Panc1 (cell line): Measurements from ENCODE around the gene CHRNG. TPM values are rescaled to one million over a fixed set of nuclear protein-coding genes. Genes with fewer than 3 reads are reported as not detected.

Source experiments
- ATAC-seq: fragments of 200-7000 bp; cut with Tn5 transposase; 2 replicates; pipeline ENCODE4 v1.9.1; 2020; ENCODE audit warnings: mild to moderate bottlenecking, moderate library complexity
- BruUV-seq: library from RNA; stranded (reverse); fragments of 400-500 nt; replicated peaks from 2 replicates; lab custom pipeline; 2021; lab: Mats Ljungman, UMichigan
- CTCF ChIA-PET: fragments of 300-600 bp; sonication (Branson Sonifier 250); formaldehyde crosslinking; loops from one replicate; lab custom pipeline; 2022; ENCODE audit warnings: antibody characterized with exemption; lab: Charles Lee
- POLR2A ChIA-PET: fragments of 300-600 bp; sonication (Branson Sonifier 250); formaldehyde crosslinking; loops from one replicate; lab custom pipeline; 2022; ENCODE audit warnings: antibody characterized with exemption; lab: Charles Lee
- DNase-seq: peaks from one replicate; pipeline ENCODE4 v3.0.0-alpha.2; 2010; ENCODE audit warnings: low read depth, low spot score
- H3K27ac ChIP-seq: 2 replicates; pipeline ENCODE4 v1.5.1; 2011; ENCODE audit warnings: mild to moderate bottlenecking, low read length, inconsistent platforms
- H3K27me3 ChIP-seq: fragments of 200-500 bp; sonication (Bioruptor generic); 2 replicates; pipeline ENCODE4 v1.6.0; 2014; ENCODE audit warnings: low read length, inconsistent platforms; ENCODE audit not compliant: control insufficient read depth, insufficient read depth
- H3K36me3 ChIP-seq: fragments of 200-500 bp; sonication (Bioruptor generic); 2 replicates; pipeline ENCODE4 v1.5.1; 2014; ENCODE audit warnings: inconsistent platforms, mild to moderate bottlenecking, low read length, moderate library complexity; ENCODE audit not compliant: control insufficient read depth, insufficient read depth
- H3K4me1 ChIP-seq: 2 replicates; pipeline ENCODE4 v1.5.1; 2011; ENCODE audit warnings: inconsistent platforms, mild to moderate bottlenecking, low read length, moderate library complexity; ENCODE audit not compliant: control insufficient read depth, insufficient read depth
- H3K4me3 ChIP-seq, 2 experiments: 2 replicates each; pipeline ENCODE4 v1.5.1; 2011 to 2012; ENCODE audit warnings: low read depth in 2 of 2, low read length in 2 of 2, mild to moderate bottlenecking in 2 of 2, inconsistent platforms in 1 of 2, moderate library complexity in 1 of 2
- H3K9me3 ChIP-seq: fragments of 200-500 bp; sonication (Bioruptor generic); 2 replicates; pipeline ENCODE4 v1.5.1; 2014; ENCODE audit warnings: low read depth, mild to moderate bottlenecking, inconsistent platforms, low read length, moderate library complexity; ENCODE audit not compliant: control insufficient read depth, insufficient read depth
- POLR2AphosphoS5 ChIP-seq: IDR thresholded peaks from 2 replicates; pipeline ENCODE4 v1.6.1; 2012; ENCODE audit warnings: mild to moderate bottlenecking, low read depth, low read length, moderate library complexity
- SIN3A ChIP-seq: IDR thresholded peaks from 2 replicates; pipeline ENCODE4 v1.6.1; 2012; ENCODE audit warnings: low read depth, mild to moderate bottlenecking, low read length, moderate library complexity, borderline replicate concordance; ENCODE audit not compliant: insufficient read depth
- TCF7L2 ChIP-seq: IDR thresholded peaks from 2 replicates; pipeline ENCODE4 v1.6.1; 2011; ENCODE audit warnings: mild to moderate bottlenecking, low read depth, low read length, inconsistent platforms
- in situ Hi-C: cut with HindIII; loops from 2 replicates; pipeline ENCODE4 v1.10.0; 2016; ENCODE audit warnings: low sequenced_read_pairs, low pct_unique_long_range_greater_than_20kb
- intact Hi-C: fragments of 100-400 bp; cut with micrococcal nuclease; formaldehyde crosslinking; loops from one replicate; pipeline ENCODE4 v1.10.0; 2022; ENCODE audit not compliant: unreplicated experiment
- total RNA-seq: library from RNA; stranded (reverse); gene quantifications from one replicate; pipeline ENCODE4 v1.2.1, GENCODE V29; 2021; ENCODE audit not compliant: unreplicated experiment
- TF ChIP-seq, protein P1 (sequence below): fragments of 450-650 bp; IDR thresholded peaks from 2 replicates; pipeline ENCODE4 v1.5.1; 2017; ENCODE audit warnings: mild to moderate bottlenecking
- TF ChIP-seq, protein P2 (sequence below), 2 experiments: IDR thresholded peaks; 2 replicates each; pipeline ENCODE4 v1.6.1; 2011 to 2012; ENCODE audit warnings: low read depth in 2 of 2, control low read depth in 1 of 2, low read length in 1 of 2, mild to moderate bottlenecking in 1 of 2, moderate library complexity in 1 of 2; ENCODE audit not compliant: insufficient read depth in 1 of 2

CHRNG gene
- total RNA-seq, 1 experiment from 2014 or later, result not detected

DNA sequence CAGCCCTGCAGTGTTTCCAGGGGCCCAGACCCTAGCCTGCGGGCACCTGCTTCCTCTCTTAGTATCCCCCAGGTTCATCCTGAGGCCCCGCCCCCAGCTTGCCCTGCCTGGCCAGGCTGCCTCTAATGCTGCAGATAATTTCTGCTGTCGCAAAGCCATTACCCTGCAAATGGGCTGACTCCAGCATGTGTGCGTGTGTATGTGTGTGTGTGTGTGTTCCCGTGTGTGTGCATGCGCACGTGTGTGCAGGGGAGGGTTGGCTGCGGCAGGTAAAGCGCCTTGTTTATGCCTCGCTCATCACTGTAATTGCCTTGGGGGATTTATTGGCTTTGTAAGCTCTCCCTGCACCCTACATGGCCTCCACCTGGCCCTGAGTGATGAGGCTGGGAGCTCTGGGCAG is 26.9 kb upstream of the CHRNG start:
- TF ChIP-seq, protein P1, sequence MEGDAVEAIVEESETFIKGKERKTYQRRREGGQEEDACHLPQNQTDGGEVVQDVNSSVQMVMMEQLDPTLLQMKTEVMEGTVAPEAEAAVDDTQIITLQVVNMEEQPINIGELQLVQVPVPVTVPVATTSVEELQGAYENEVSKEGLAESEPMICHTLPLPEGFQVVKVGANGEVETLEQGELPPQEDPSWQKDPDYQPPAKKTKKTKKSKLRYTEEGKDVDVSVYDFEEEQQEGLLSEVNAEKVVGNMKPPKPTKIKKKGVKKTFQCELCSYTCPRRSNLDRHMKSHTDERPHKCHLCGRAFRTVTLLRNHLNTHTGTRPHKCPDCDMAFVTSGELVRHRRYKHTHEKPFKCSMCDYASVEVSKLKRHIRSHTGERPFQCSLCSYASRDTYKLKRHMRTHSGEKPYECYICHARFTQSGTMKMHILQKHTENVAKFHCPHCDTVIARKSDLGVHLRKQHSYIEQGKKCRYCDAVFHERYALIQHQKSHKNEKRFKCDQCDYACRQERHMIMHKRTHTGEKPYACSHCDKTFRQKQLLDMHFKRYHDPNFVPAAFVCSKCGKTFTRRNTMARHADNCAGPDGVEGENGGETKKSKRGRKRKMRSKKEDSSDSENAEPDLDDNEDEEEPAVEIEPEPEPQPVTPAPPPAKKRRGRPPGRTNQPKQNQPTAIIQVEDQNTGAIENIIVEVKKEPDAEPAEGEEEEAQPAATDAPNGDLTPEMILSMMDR, result no peak
- TF ChIP-seq, protein P2, sequence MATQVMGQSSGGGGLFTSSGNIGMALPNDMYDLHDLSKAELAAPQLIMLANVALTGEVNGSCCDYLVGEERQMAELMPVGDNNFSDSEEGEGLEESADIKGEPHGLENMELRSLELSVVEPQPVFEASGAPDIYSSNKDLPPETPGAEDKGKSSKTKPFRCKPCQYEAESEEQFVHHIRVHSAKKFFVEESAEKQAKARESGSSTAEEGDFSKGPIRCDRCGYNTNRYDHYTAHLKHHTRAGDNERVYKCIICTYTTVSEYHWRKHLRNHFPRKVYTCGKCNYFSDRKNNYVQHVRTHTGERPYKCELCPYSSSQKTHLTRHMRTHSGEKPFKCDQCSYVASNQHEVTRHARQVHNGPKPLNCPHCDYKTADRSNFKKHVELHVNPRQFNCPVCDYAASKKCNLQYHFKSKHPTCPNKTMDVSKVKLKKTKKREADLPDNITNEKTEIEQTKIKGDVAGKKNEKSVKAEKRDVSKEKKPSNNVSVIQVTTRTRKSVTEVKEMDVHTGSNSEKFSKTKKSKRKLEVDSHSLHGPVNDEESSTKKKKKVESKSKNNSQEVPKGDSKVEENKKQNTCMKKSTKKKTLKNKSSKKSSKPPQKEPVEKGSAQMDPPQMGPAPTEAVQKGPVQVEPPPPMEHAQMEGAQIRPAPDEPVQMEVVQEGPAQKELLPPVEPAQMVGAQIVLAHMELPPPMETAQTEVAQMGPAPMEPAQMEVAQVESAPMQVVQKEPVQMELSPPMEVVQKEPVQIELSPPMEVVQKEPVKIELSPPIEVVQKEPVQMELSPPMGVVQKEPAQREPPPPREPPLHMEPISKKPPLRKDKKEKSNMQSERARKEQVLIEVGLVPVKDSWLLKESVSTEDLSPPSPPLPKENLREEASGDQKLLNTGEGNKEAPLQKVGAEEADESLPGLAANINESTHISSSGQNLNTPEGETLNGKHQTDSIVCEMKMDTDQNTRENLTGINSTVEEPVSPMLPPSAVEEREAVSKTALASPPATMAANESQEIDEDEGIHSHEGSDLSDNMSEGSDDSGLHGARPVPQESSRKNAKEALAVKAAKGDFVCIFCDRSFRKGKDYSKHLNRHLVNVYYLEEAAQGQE (IDR thresholded peaks at IDR 0.05; ENCODE audit: insufficient read depth in 1 of 2, low read depth in 2 of 2, low read length in 1 of 2), result no peak
- TF ChIP-seq SIN3A (no peak), TCF7L2 (no peak), POLR2AphosphoS5 (no peak)
- Histone ChIP-seq H3K36me3 (no peaks in the 10 kb centered on the region), H3K4me3 (no peak overlapping the region), H3K27ac (no peak overlapping the region), H3K4me1 (no peaks in the 10 kb centered on the region), H3K27me3 (no peaks in the 10 kb centered on the region), H3K9me3 (no peaks in the 10 kb centered on the region)
- CTCF ChIA-PET, result interaction anchor here (0.6 kb wide), 1 partner anchor 211 kb away, joined by 5 read pairs; no protein-coding TSS in a partner anchor
- POLR2A ChIA-PET, result no interaction called here
- no peak for ATAC-seq
- in situ Hi-C loops, result no loop called here
- intact Hi-C loops, result no loop called here
- no TSS peak for BruUV-seq
- DNase-seq, result no peak

DNA sequence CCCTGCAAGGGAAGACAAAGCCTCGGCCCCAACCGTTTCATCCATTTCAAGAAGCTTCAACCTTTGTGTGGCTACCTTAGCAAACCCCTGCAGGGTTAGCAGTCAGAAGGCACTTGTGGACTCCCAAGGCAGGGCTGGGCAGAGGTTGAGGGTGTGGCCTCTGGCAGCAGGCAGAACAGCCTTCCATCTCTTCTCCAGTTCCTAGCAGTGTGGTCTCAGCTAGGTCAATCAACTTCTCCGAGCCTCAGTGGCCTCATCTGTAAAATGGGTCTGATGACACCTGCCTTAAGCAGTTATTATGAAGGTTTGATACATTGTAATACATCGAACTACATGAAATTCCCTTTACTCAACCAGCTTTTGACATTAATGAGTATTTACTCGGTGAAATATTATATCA is 26.1 kb upstream of the CHRNG start:
- ChIA-PET POLR2A (no interaction called here), CTCF (no interaction called here)
- Histone ChIP-seq H3K27ac (no peak overlapping the region), H3K4me3 (no peak overlapping the region), H3K36me3 (no peaks in the 10 kb centered on the region), H3K9me3 (no peaks in the 10 kb centered on the region), H3K27me3 (no peaks in the 10 kb centered on the region), H3K4me1 (no peaks in the 10 kb centered on the region)
- no peak for DNase-seq
- ATAC-seq, result no peak
- intact Hi-C loops, result no loop called here
- BruUV-seq, result no TSS peak
- TF ChIP-seq SIN3A (no peak), POLR2AphosphoS5 (no peak), TCF7L2 (no peak)
- TF ChIP-seq, protein P2 (IDR thresholded peaks at IDR 0.05; ENCODE audit: insufficient read depth in 1 of 2, low read depth in 2 of 2, low read length in 1 of 2), result no peak
- TF ChIP-seq, protein P1, result no peak
- in situ Hi-C loops, result no loop called here
